CD14-positive monocyte (primary cell): ENCODE data around the gene RNF121. TPM values are rescaled to one million over a fixed set of nuclear protein-coding genes. Genes with fewer than 3 reads are reported as not detected.

Source experiments
- DNase-seq, 3 donors: peaks; one replicate each; pipeline ENCODE4 v3.0.0-alpha.2; 2011 to 2022
- H2AFZ ChIP-seq: 2 replicates; pipeline ENCODE4 v1.6.0; 2012; ENCODE audit warnings: mild to moderate bottlenecking, low read depth, low read length, inconsistent platforms; ENCODE audit not compliant: insufficient read depth, poor library complexity, severe bottlenecking
- H3K27ac ChIP-seq, 2 donors: 1 replicate in 1 of 2; 2 replicates in 1 of 2; pipeline ENCODE4 v1.5.1; 2012 to 2013; ENCODE audit warnings: low read length in 2 of 2, control low read depth in 1 of 2, inconsistent platforms in 1 of 2, low read depth in 1 of 2, mild to moderate bottlenecking in 1 of 2
- H3K27me3 ChIP-seq, 2 donors: one replicate each; pipeline versions ENCODE4 v1.6.0 to v1.6.1; 2011 to 2013; ENCODE audit warnings: low read length in 2 of 2; ENCODE audit not compliant: control insufficient read depth in 2 of 2, insufficient read depth in 2 of 2
- H3K36me3 ChIP-seq, 2 donors: replicated peaks in 1 of 2; 1 replicate in 1 of 2; 2 replicates in 1 of 2; pipeline versions ENCODE4 v1.5.1 to v1.6.1; 2012 to 2013; ENCODE audit warnings: low read length in 2 of 2, control low read depth in 1 of 2, inconsistent platforms in 1 of 2, mild to moderate bottlenecking in 1 of 2; ENCODE audit not compliant: insufficient read depth in 2 of 2, control insufficient read depth in 1 of 2
- H3K4me1 ChIP-seq, 2 donors: 1 replicate in 1 of 2; 2 replicates in 1 of 2; pipeline versions ENCODE4 v1.5.1 to v1.6.1; 2012 to 2013; ENCODE audit warnings: low read length in 2 of 2, control low read depth in 1 of 2, inconsistent platforms in 1 of 2, mild to moderate bottlenecking in 1 of 2, moderate library complexity in 1 of 2; ENCODE audit not compliant: insufficient read depth in 2 of 2, control insufficient read depth in 1 of 2
- H3K4me2 ChIP-seq: replicated peaks from 2 replicates; pipeline ENCODE3; 2012; ENCODE audit warnings: low read length, moderate library complexity, mild to moderate bottlenecking; ENCODE audit not compliant: poor library complexity, severe bottlenecking; ENCODE audit errors: extremely low read depth
- H3K4me3 ChIP-seq, 3 experiments: fragments of 200-600 bp in 1 of 3; sonication (generic) in 1 of 3; replicated peaks in 1 of 3; 1 replicate in 2 of 3; 2 replicates in 1 of 3; pipeline ENCODE4 v1.5.1; 2011 to 2013; ENCODE audit warnings: low read length in 3 of 3, mild to moderate bottlenecking in 3 of 3, control low read depth in 2 of 3, low read depth in 2 of 3, inconsistent platforms in 1 of 3, moderate library complexity in 1 of 3
- H3K79me2 ChIP-seq: 2 replicates; pipeline ENCODE4 v1.6.0; 2012; ENCODE audit warnings: mild to moderate bottlenecking, control low read depth, inconsistent platforms, low read length, moderate library complexity; ENCODE audit not compliant: insufficient read depth
- H3K9ac ChIP-seq: 2 replicates; pipeline ENCODE4 v1.6.0; 2017; ENCODE audit warnings: low read length, mild to moderate bottlenecking; ENCODE audit not compliant: insufficient read depth, poor library complexity, severe bottlenecking
- H3K9me3 ChIP-seq, 2 donors: replicated peaks in 1 of 2; 1 replicate in 1 of 2; 2 replicates in 1 of 2; pipeline versions ENCODE4 v1.5.1 to v1.6.1; 2012 to 2013; ENCODE audit warnings: low read length in 2 of 2, control low read depth in 1 of 2; ENCODE audit not compliant: control insufficient read depth in 1 of 2, insufficient read depth in 1 of 2
- H4K20me1 ChIP-seq: 2 replicates; pipeline ENCODE4 v1.6.0; 2012; ENCODE audit warnings: mild to moderate bottlenecking, low read length, control low read depth, moderate library complexity; ENCODE audit not compliant: insufficient read depth
- H3K27ac Mint-ChIP-seq, 7 donors: one replicate each; pipeline ENCODE4 v1.8.0; 2020; ENCODE audit warnings: mild to moderate bottlenecking in 7 of 7, mixed read lengths in 7 of 7, moderate library complexity in 6 of 7, inconsistent platforms in 2 of 7
- H3K27me3 Mint-ChIP-seq, 3 donors: one replicate each; pipeline ENCODE4 v1.8.0; 2021 to 2022; ENCODE audit warnings: low read depth in 3 of 3, mild to moderate bottlenecking in 3 of 3, mixed read lengths in 3 of 3, moderate library complexity in 3 of 3, inconsistent platforms in 1 of 3
- H3K36me3 Mint-ChIP-seq, 2 donors: one replicate each; pipeline ENCODE4 v1.8.0; 2020; ENCODE audit warnings: mixed read lengths in 2 of 2, inconsistent platforms in 1 of 2, mild to moderate bottlenecking in 1 of 2
- H3K4me1 Mint-ChIP-seq: one replicate; pipeline ENCODE4 v1.8.0; 2020; ENCODE audit warnings: mild to moderate bottlenecking, mixed read lengths
- H3K4me3 Mint-ChIP-seq, 2 donors: one replicate each; pipeline ENCODE4 v1.8.0; 2020; ENCODE audit warnings: mild to moderate bottlenecking in 2 of 2, mixed read lengths in 2 of 2, moderate library complexity in 1 of 2
- H3K9me3 Mint-ChIP-seq, 7 donors: one replicate each; pipeline ENCODE4 v1.8.0; 2020 to 2022; ENCODE audit warnings: mixed read lengths in 7 of 7, mild to moderate bottlenecking in 6 of 7, moderate library complexity in 6 of 7, inconsistent platforms in 2 of 7
- CTCF ChIP-seq: fragments of 200-600 bp; IDR thresholded peaks from one replicate; pipeline ENCODE4 v1.8.0; 2022; ENCODE audit warnings: antibody characterized with exemption, mild to moderate bottlenecking
- WGBS: methylation state at CpG from one replicate; pipeline ENCODE4 v1.1.5; 2013; ENCODE audit warnings: missing lambda C conversion rate; ENCODE audit not compliant: insufficient coverage; 5-methylcytosine and 5-hydroxymethylcytosine counted together
- intact Hi-C, 2 donors: fragments of 100-400 bp; cut with micrococcal nuclease; formaldehyde crosslinking; loops; one replicate each; pipeline versions ENCODE4 v1.15.0 to v1.15.1; 2023
- polyA plus RNA-seq, 3 donors: library from polyadenylated mRNA; depleted of rRNA in 1 of 3; unstranded in 2 of 3; stranded (reverse) in 1 of 3; fragments of 300-500 nt in 2 of 3; fragments of >200 nt in 1 of 3; fragmentation: Illumina TruSeq in 2 of 3; gene quantifications; 1 replicate in 2 of 3; 2 replicates in 1 of 3; pipeline ENCODE4 v1.2.3, GENCODE V29; 2012 to 2021

The RNF121 gene
- polyA plus RNA-seq, 3 donors = 7.7 to 25.2 (median 9.2) TPM

GRCh38 chr11:72012091-72012630 lies 83.3 kb downstream of the RNF121 start:
- Mint-ChIP-seq H3K27me3 (no peaks in the 10 kb centered on the region), H3K27ac (peak overlapping the region in 2 of 7 donors; percentile 32 to 74), H3K4me1 (no peaks in the 10 kb centered on the region), H3K36me3 (peaks cover 90 to 97% of the 10 kb centered on the region in 2 donors), H3K4me3 (no peak overlapping the region), H3K9me3 (peaks cover 0 to 2% (median 0%) of the 10 kb centered on the region in 7 donors)
- Histone ChIP-seq H4K20me1 (peaks cover 70% of the 10 kb centered on the region), H3K9ac (no peak overlapping the region), H3K27ac (peak overlapping the region in 1 of 2 donors; percentile 26), H3K27me3 (no peaks in the 10 kb centered on the region), H2AFZ (no peak overlapping the region), H3K36me3 (peaks cover 99 to 100% of the 10 kb centered on the region in 2 donors), H3K4me3 (no peak overlapping the region), H3K9me3 (no peaks in the 10 kb centered on the region), H3K79me2 (peaks cover 3% of the 10 kb centered on the region), H3K4me1 (no peaks in the 10 kb centered on the region), H3K4me2 (no peak overlapping the region)
- no CpG with 5 or more reads among the region's 5 CpGs for WGBS
- intact Hi-C loops = loop anchor here in 1 of 2 donors (5.0 kb wide), 1 partner anchor 35 kb away; no protein-coding TSS in a partner anchor
- no peak for TF ChIP-seq CTCF
- DNase-seq = no peak

- Mint-ChIP-seq H3K36me3 (peaks cover 92 to 98% of the 10 kb centered on the region in 2 donors), H3K27ac (peak overlapping the region in 6 of 7 donors; percentile 15 to 78 (median 45)), H3K4me1 (no peaks in the 10 kb centered on the region), H3K9me3 (peaks cover 0 to 2% (median 0%) of the 10 kb centered on the region in 7 donors), H3K4me3 (no peak overlapping the region), H3K27me3 (no peaks in the 10 kb centered on the region)
- no peak overlapping the region for H3K4me3 ChIP-seq
- TF ChIP-seq CTCF = no peak
- WGBS = 98% methylated on average over 33 of the region's 33 CpGs
- no peak overlapping the region for H2AFZ ChIP-seq
- no peaks in the 10 kb centered on the region for H3K4me1 ChIP-seq
- H3K79me2 ChIP-seq = peaks cover 3% of the 10 kb centered on the region
- H4K20me1 ChIP-seq = peaks cover 65% of the 10 kb centered on the region
- no peak overlapping the region for H3K9ac ChIP-seq
- H3K9me3 ChIP-seq = no peaks in the 10 kb centered on the region
- H3K4me2 ChIP-seq = no peak overlapping the region
- intact Hi-C loops = loop anchor here in 1 of 2 donors (5.0 kb wide), 1 partner anchor 36 kb away; no protein-coding TSS in a partner anchor
- DNase-seq = no peak
- H3K27me3 ChIP-seq = no peaks in the 10 kb centered on the region
- H3K36me3 ChIP-seq = peaks cover 99 to 100% of the 10 kb centered on the region in 2 donors
- H3K27ac ChIP-seq = peak overlapping the region in 1 of 2 donors; percentile 26
Observed at GRCh38 chr11:72012897-72013721, 84.3 kb downstream of the RNF121 start.
